Stimulated activated CD4-positive, alpha-beta T cell treated with anti-CD3 and anti-CD28 coated beads, Interleukin-12 subunit alpha, Interleukin-12 subunit beta, amount 100 ng/mL, for 24 hours (primary cell): ENCODE measurements around the gene FAT2.
"Not testable (repeated sequence)": the region's sequence is repeated elsewhere in the genome, so short reads cannot be mapped to it uniquely, and the experiment has no call there.

Experiments used
- DNase-seq, 2 experiments: peaks; one replicate each; pipeline ENCODE4 v3.0.0-alpha.2; 2020; ENCODE audit warnings: low read depth in 2 of 2

FAT2 gene

DNA sequence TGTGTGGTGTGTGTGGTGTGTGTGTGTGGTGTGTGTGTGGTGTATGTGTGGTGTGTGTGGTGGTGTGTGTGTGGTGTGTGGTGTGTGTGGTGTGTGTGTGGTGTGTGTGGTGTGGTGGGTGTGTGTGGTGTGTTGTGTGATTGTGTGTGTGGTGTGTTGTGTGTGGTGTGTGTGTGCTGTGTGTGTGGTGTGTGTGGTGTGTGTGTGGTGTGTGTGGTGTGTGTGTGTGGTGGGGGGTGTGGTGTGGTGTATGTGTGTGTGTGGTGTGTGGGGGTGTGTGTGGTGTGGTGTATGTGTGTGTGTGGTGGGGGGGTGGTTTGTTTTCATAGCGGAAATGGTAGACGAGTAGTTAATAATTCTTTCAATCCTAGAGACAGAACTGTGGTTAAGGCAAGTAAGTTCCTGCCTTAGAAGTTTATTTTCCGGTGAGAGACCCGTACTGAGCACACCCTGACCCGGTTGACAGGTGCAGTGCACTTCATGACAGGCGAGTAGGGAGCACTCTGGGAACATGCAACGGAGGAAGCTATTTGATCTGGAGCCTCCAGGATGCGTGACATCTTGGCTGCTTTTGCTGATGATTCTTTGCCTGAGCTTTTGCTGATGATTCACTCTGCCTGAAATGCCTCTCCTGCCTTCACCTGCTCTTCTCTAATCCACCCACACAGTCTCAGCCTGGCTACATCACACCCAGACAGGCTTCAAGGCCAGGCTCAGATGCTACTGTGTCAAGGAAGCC is 21.7 kb upstream of the FAT2 start:
- DNase-seq = peak; percentile 31 to 37

- no peak for DNase-seq
Measured at GRCh38 chr5:151611127-151611775, 20.1 kb upstream of the FAT2 start.

DNA sequence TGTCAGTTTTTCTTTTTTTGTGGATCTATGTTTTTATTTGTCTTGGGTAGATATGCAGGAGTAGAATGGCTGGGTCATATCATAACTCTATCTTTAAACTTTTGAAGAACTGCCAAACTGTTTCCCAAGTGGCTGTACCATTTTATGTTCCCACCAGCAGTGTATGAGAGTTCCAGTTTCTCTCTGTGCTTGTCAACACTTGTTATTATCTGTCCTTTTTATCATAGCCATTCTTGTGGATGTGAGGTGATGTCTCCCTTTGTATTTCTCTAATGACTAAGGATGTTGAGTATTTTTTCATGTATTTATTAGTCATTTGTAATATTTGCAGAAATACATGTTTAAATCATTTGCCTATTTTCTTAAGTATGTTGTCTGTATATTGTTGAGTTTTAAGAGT is 17.4 kb upstream of the FAT2 start:
- no peak for DNase-seq

GRCh38 chr5:151607304-151607703 is 16.2 kb upstream of the FAT2 start:
- no peak for DNase-seq

GRCh38 chr5:151605559-151605958 is 14.4 kb upstream of the FAT2 start:
- DNase-seq = no peak

DNA sequence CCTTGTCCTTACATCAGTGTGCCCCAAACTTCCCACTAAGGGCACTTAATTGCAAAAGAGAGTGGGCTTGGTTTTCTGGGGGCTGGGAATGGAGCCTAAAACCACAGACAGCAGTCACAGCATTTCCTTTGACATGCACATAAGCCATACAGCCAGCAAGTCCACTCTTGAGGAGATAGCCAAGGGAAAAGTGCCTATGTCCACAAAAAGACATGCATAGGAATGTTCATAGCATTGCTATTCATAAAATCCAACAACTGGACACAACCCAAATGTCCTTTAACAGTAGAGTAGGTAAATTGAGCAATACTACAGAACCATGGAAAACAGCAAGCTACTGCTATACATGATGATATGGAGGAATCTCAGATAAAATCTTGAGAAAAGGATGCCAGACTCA is 11.7 kb upstream of the FAT2 start:
- no peak for DNase-seq

GRCh38 chr5:151601391-151601790 is 10.3 kb upstream of the FAT2 start:
- DNase-seq = no peak

- no peak for DNase-seq
Measured at GRCh38 chr5:151600069-151600665, 9.0 kb upstream of the FAT2 start.

DNA sequence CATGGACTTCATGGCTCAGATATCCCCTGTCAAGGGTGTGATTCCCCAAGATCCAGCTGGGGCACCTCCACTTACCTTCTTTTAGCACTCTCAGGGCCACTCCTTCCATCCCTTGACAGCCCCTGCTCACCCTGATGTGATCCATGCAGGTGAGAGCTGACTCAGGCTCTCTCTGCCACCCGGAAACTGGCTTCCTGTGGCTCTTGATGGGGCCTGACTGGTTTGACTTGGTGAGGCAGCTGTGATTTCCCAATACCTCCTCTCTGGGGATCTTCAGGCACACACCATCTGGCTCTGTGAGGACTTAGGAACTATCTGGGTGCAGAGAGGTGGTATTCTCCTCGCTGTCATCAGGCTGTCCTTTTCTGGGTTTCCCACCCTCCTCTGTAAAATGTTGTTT is 7.9 kb upstream of the FAT2 start:
- DNase-seq = no peak

DNA sequence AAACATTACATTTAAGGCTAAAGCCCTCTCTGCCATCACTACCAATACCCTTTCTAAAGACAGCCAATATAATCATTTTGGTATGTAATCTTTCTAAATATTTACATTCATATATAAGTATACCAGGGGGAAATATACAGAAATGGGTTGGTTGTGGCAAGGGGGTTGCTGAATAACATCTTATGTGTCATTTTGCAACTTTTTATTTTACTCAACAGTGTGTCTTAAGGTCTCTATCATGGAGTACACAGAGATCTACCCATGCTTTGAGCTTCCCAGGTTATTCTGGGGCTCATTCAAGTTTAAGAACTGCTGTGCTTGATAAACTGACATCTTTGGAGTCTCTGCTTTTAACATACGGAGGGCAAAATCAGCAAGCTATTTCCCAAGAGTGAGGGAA is 7.4 kb upstream of the FAT2 start:
- no peak for DNase-seq

GRCh38 chr5:151597749-151598148 is 6.6 kb upstream of the FAT2 start:
- DNase-seq = no peak

GRCh38 chr5:151596828-151597539 is 5.9 kb upstream of the FAT2 start:
- no peak for DNase-seq

- no peak for DNase-seq
Measured at GRCh38 chr5:151595411-151595826, 4.3 kb upstream of the FAT2 start.

DNA sequence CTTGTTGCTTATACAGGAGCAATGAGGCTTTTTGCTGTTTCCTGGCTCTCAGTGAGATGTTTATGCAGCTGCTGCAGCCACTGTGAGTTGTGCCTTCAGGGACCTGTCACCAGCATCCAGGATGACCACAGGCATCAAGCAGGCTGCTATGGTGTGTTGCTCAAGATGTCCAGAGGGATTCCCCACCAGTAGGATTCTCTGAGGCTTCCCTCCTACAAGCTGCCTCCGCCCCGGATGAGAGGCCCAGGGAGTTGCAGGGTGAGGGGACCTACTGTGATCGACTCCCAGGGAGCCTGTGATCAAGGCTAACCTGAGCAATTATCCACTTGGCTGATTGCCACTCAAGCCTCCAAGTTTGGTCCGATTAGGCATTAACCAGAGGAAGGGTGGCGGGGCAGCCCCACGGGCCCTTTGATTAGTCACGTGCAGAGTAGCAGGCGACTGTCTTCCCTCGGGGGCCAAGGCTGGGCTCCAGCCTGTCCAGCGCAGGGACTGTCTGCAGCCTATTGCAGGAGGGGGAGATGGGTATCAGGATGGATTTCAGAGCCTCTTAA is 1.8 kb upstream of the FAT2 start:
- DNase-seq = no peak

GRCh38 chr5:151589878-151590570 is 1.1 kb downstream of the FAT2 start:
- DNase-seq = no peak

DNA sequence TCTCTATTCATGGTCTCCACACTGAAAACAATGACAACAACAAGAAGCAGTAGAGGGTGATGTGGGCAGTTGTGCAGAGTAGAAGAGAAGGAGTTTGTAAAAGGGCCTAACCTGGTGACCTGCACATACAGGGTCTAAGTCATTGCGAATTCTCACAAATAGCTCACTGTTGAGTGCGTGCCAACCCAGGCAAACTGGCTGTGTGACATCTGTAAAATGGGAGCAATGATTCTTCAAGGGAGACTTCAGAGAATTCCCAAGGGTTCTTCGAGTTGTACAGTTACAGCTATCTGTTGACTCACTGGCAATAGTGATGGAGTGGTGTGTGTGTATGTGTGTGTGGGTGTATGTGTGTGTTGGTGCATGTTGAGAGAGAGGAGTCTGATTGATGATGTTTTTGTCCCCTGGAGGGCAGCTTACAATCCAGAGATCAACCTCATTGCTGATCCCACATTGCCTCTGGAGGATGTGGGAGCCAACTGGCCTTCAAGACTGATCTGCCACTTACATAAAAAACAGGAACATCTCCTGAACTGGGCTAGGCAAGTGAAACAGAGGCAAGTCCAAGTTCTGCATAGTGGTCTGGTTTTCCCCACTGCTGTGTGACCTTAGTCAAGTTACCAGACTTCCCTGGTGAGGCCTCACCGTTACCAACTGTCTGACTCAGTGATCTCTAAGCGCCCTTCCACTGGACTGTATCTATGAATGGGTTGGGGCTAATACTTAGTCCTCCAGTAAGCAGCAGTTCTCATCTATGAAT is 3.2 kb downstream of the FAT2 start:
- no peak for DNase-seq

- DNase-seq = no peak
Measured at GRCh38 chr5:151585970-151586369, 5.2 kb downstream of the FAT2 start.

DNA sequence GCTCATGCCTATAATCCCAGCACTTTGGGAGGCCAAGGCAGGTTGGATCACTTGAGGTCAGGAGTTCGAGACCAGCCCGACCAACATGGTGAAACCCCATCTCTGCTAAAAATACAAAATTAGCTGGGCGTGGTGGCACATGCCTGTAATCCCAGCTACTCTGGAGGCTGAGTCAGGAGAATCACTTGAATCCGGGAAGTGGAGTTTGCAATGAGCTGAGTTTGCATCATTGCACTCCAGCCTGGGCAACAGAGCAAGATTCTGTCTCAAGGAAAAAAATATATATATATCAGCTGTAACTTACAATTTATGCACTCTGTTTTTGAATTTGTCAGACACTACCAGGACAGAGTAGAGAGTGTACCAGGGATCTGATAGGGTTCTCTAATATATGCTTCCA is 5.8 kb downstream of the FAT2 start:
- not testable (repeated sequence) for DNase-seq

DNA sequence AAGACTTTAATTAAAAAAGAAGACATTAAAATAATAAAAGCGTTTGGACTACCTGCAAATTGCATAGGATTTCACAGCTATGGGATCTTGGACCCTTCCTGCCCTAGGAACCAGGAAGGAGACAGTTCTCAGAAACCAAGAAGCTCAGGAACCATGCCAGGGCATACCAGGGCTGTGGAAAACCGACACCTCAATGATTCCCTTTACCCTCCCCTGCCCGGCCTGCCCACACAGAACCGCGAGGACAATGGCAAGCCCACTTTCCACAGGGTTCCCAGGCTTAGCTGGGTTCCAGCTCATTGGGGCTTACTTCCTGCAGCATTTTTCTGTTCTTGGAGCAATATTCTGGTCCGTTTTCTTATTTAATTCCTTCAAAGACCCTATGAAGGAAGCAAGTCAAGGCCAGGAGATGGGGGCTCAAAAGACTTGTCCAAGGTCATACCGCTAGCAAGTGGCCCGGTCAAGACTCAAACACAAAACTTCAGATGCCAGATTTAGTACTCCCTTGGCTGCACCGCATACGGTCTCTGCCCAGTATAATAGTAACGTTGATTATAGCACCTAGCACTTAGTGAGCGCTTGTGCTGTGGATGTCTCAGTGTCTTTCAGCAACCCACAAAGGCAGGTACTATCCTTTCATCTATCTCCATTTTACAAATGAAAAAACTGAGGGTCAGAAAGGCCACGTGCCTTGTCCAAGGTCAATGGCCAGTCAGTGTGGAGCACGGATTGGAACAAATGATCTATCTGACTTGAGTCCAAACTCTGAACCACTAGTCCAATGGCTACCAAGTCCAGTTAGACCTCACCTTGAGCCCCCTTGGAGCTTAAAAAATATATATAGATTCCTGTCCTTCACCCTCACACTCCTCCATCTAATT is 6.8 kb downstream of the FAT2 start:
- no peak for DNase-seq
